ENCODE data around the gene GALP.

- no peak for TF ChIP-seq SCRT1 (tag by site-specific recombination; IDR thresholded peaks at IDR 0.05; ENCODE audit: borderline replicate concordance)
- no peak for TF ChIP-seq ZNF704 (tag by site-specific recombination; IDR thresholded peaks at IDR 0.05)
- no peak for TF ChIP-seq ZNF398 (tag by site-specific recombination; IDR thresholded peaks at IDR 0.05)
- TF ChIP-seq ZNF549 (tag by site-specific recombination; IDR thresholded peaks at IDR 0.05), result no peak
- no peak for TF ChIP-seq CTCF (tag by site-specific recombination; IDR thresholded peaks at IDR 0.05)
Observed at GRCh38 chr19:56149656-56150038, 26.2 kb upstream of the GALP start.

Data from HEK293 (cell line).